Panc1 (cell line): ENCODE data around the gene ICOSLG.
"Not testable (repeated sequence)": the region's sequence is repeated elsewhere in the genome, so short reads cannot be mapped to it uniquely, and the experiment has no call there.

ENCODE experiments used
- CTCF ChIP-seq: fragments of 450-650 bp; IDR thresholded peaks from 2 replicates; pipeline ENCODE4 v1.5.1; 2017; ENCODE audit warnings: mild to moderate bottlenecking
- POLR2AphosphoS5 ChIP-seq: IDR thresholded peaks from 2 replicates; pipeline ENCODE4 v1.6.1; 2012; ENCODE audit warnings: mild to moderate bottlenecking, low read depth, low read length, moderate library complexity
- REST ChIP-seq, 2 experiments: IDR thresholded peaks; 2 replicates each; pipeline ENCODE4 v1.6.1; 2011 to 2012; ENCODE audit warnings: low read depth in 2 of 2, control low read depth in 1 of 2, low read length in 1 of 2, mild to moderate bottlenecking in 1 of 2, moderate library complexity in 1 of 2; ENCODE audit not compliant: insufficient read depth in 1 of 2
- SIN3A ChIP-seq: IDR thresholded peaks from 2 replicates; pipeline ENCODE4 v1.6.1; 2012; ENCODE audit warnings: low read depth, mild to moderate bottlenecking, low read length, moderate library complexity, borderline replicate concordance; ENCODE audit not compliant: insufficient read depth

DNA sequence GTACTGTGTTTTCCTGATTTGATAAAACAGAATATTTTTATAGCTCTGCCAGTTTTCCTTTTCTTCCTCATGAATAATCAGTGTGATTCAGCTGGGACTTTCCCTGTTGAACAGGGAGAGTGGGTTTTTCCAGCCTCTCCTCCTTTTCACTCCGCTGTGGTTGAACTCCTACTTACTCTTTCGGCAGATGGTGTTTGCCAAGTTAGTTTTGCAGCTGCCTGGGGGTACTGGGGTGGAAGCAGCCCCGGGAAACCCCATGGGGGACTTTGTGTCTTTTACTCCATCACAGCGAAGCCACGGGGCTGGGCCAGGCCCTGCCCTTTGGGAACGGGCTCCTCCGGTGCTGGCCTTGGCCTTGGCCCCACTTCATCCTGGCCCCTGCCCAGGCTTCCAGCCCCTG lies 55.9 kb downstream of the ICOSLG start:
- TF ChIP-seq REST (IDR thresholded peaks at IDR 0.05; ENCODE audit: insufficient read depth in 1 of 2, low read depth in 2 of 2, low read length in 1 of 2); CTCF; POLR2AphosphoS5; SIN3A: not testable (repeated sequence)
